Spleen (tissue), 7 donors: ENCODE measurements around the gene CSMD2.

Experiments
- CTCF ChIP-seq, 11 experiments: fragments of 200-600 bp in 7 of 11; fragments of 450-650 bp in 4 of 11; sonication (generic) in 4 of 11; IDR thresholded peaks in 8 of 11; conservative IDR thresholded peaks in 3 of 11; 1 replicate in 7 of 11; 2 replicates in 4 of 11; pipeline versions ENCODE4 v1.4.0 to v1.8.0; 2016 to 2021; ENCODE audit warnings: antibody characterized with exemption in 11 of 11, inconsistent platforms in 4 of 11, mild to moderate bottlenecking in 1 of 11
- POLR2A ChIP-seq, 3 donors: fragments of 450-650 bp; IDR thresholded peaks; one replicate each; pipeline ENCODE4 v1.5.1; 2017; ENCODE audit warnings: antibody characterized with exemption in 3 of 3, mild to moderate bottlenecking in 1 of 3
- POLR2AphosphoS5 ChIP-seq, 3 donors: sonication (generic); formaldehyde crosslinking; IDR thresholded peaks; one replicate each; pipeline ENCODE4 v1.5.1; 2017; ENCODE audit warnings: antibody characterized with exemption in 3 of 3
- donor health status: DM: no; HTN: no; CAD: no; lungs with moderate emphysema.
- donor health status: DM: no; HTN: no; CAD: no.
- donor health status: DM: no; HTN: no; CAD: no.

GRCh38 chr1:33725037-33725436 is 440.0 kb downstream of the CSMD2 start:
- TF ChIP-seq CTCF (IDR thresholded peaks at IDR 0.05 in 8 of 11, conservative IDR thresholded peaks at IDR 0.05 in 3 of 11) (no peak), POLR2AphosphoS5 (IDR thresholded peaks at IDR 0.05) (no peak), POLR2A (IDR thresholded peaks at IDR 0.05) (no peak)
